HEK293 (cell line): ENCODE measurements around the gene CAPN5.
"Not testable (repeated sequence)": the region's sequence is repeated elsewhere in the genome, so short reads cannot be mapped to it uniquely, and the experiment has no call there.

Experiments
- CTCF ChIA-PET: fragments of 350-600 bp; formaldehyde crosslinking; extraction: SDS; loops from one replicate; lab custom pipeline; 2021; ENCODE audit warnings: antibody characterized with exemption; lab: Yijun Ruan, JAX
- POLR2A ChIA-PET: fragments of 300-600 bp; formaldehyde crosslinking; extraction: SDS; loops from one replicate; lab custom pipeline; 2020; ENCODE audit warnings: antibody characterized with exemption, inconsistent platforms; lab: Yijun Ruan, JAX
- H3K27ac ChIP-seq: fragments of 200-500 bp; sonication (Bioruptor generic); 2 replicates; pipeline ENCODE4 v1.5.1; 2014; ENCODE audit warnings: low read depth, low read length, control low read depth, inconsistent platforms; ENCODE audit errors: extremely low read depth
- H3K36me3 ChIP-seq, 2 experiments: fragments of 200-500 bp in 1 of 2; sonication (Bioruptor generic) in 1 of 2; 1 replicate in 1 of 2; 2 replicates in 1 of 2; pipeline ENCODE4 v1.5.1; 2014 to 2017; ENCODE audit warnings: inconsistent platforms in 2 of 2, low read length in 2 of 2; ENCODE audit not compliant: control insufficient read depth in 2 of 2, insufficient read depth in 1 of 2
- H3K4me1 ChIP-seq: fragments of 200-500 bp; sonication (Bioruptor generic); 2 replicates; pipeline ENCODE4 v1.5.1; 2014; ENCODE audit warnings: mild to moderate bottlenecking, low read length, inconsistent platforms; ENCODE audit not compliant: control insufficient read depth, insufficient read depth
- H3K4me3 ChIP-seq: 2 replicates; pipeline ENCODE4 v1.5.1; 2011; ENCODE audit warnings: low read depth, mild to moderate bottlenecking, control low read depth, low read length, moderate library complexity
- H3K9me3 ChIP-seq: fragments of 200-500 bp; sonication (Bioruptor generic); 2 replicates; pipeline ENCODE4 v1.5.1; 2014; ENCODE audit warnings: low read depth, low read length, inconsistent platforms; ENCODE audit not compliant: control insufficient read depth, insufficient read depth
- AEBP2 ChIP-seq: fragments of 450-650 bp; formaldehyde crosslinking; IDR thresholded peaks from 2 replicates; pipeline ENCODE4 v1.5.1; 2016; ENCODE audit warnings: missing biosample characterization, missing genetic modification characterization, borderline replicate concordance
- SP7 ChIP-seq: fragments of 450-650 bp; formaldehyde crosslinking; IDR thresholded peaks from 2 replicates; pipeline ENCODE4 v1.5.1; 2016; ENCODE audit warnings: missing biosample characterization, missing genetic modification characterization
- YY1 ChIP-seq: fragments of 450-650 bp; formaldehyde crosslinking; IDR thresholded peaks from 2 replicates; pipeline ENCODE4 v1.5.1; 2018; ENCODE audit warnings: missing biosample characterization, missing genetic modification characterization
- ZFP41 ChIP-seq: fragments of 450-650 bp; formaldehyde crosslinking; IDR thresholded peaks from 2 replicates; pipeline ENCODE4 v1.5.1; 2016; ENCODE audit warnings: missing biosample characterization, missing genetic modification characterization, borderline replicate concordance
- ZNF146 ChIP-seq: fragments of 450-650 bp; formaldehyde crosslinking; IDR thresholded peaks from 2 replicates; pipeline ENCODE4 v1.5.1; 2016; ENCODE audit warnings: missing biosample characterization, missing genetic modification characterization
- ZNF148 ChIP-seq: fragments of 450-650 bp; formaldehyde crosslinking; IDR thresholded peaks from 2 replicates; pipeline ENCODE4 v1.5.0; 2017; ENCODE audit warnings: missing biosample characterization, missing genetic modification characterization, borderline replicate concordance
- ZNF362 ChIP-seq: fragments of 450-650 bp; formaldehyde crosslinking; IDR thresholded peaks from 2 replicates; pipeline ENCODE4 v1.5.1; 2016; ENCODE audit warnings: missing biosample characterization, missing genetic modification characterization
- ZNF391 ChIP-seq: fragments of 450-650 bp; formaldehyde crosslinking; IDR thresholded peaks from 2 replicates; pipeline ENCODE4 v1.5.1; 2016; ENCODE audit warnings: low read depth, missing biosample characterization, missing genetic modification characterization, borderline replicate concordance
- ZNF596 ChIP-seq: fragments of 450-650 bp; IDR thresholded peaks from 2 replicates; pipeline ENCODE4 v1.5.0; 2018; ENCODE audit warnings: missing biosample characterization, mild to moderate bottlenecking, missing genetic modification characterization, moderate library complexity
- ZNF639 ChIP-seq: fragments of 450-650 bp; formaldehyde crosslinking; IDR thresholded peaks from 2 replicates; pipeline ENCODE4 v1.5.1; 2016; ENCODE audit warnings: missing biosample characterization, missing genetic modification characterization
- ZNF768 ChIP-seq: fragments of 450-650 bp; formaldehyde crosslinking; IDR thresholded peaks from 2 replicates; pipeline ENCODE4 v1.5.1; 2018; ENCODE audit warnings: missing biosample characterization, mild to moderate bottlenecking, missing genetic modification characterization
- ZSCAN16 ChIP-seq: fragments of 450-650 bp; formaldehyde crosslinking; IDR thresholded peaks from 2 replicates; pipeline ENCODE4 v1.5.1; 2016; ENCODE audit warnings: missing biosample characterization, missing genetic modification characterization
- TF ChIP-seq, protein P1 (sequence below): fragments of 450-650 bp; formaldehyde crosslinking; IDR thresholded peaks from 2 replicates; pipeline ENCODE4 v1.5.1; 2016; ENCODE audit warnings: missing biosample characterization, missing genetic modification characterization, borderline replicate concordance
- TF ChIP-seq, protein P2 (sequence below): fragments of 450-650 bp; formaldehyde crosslinking; IDR thresholded peaks from 2 replicates; pipeline ENCODE4 v1.5.1; 2016; ENCODE audit warnings: missing biosample characterization, missing genetic modification characterization

CAPN5 gene

GRCh38 chr11:77047007-77047927 is 19.5 kb upstream of the CAPN5 start (continued):
- TF ChIP-seq, protein P1, sequence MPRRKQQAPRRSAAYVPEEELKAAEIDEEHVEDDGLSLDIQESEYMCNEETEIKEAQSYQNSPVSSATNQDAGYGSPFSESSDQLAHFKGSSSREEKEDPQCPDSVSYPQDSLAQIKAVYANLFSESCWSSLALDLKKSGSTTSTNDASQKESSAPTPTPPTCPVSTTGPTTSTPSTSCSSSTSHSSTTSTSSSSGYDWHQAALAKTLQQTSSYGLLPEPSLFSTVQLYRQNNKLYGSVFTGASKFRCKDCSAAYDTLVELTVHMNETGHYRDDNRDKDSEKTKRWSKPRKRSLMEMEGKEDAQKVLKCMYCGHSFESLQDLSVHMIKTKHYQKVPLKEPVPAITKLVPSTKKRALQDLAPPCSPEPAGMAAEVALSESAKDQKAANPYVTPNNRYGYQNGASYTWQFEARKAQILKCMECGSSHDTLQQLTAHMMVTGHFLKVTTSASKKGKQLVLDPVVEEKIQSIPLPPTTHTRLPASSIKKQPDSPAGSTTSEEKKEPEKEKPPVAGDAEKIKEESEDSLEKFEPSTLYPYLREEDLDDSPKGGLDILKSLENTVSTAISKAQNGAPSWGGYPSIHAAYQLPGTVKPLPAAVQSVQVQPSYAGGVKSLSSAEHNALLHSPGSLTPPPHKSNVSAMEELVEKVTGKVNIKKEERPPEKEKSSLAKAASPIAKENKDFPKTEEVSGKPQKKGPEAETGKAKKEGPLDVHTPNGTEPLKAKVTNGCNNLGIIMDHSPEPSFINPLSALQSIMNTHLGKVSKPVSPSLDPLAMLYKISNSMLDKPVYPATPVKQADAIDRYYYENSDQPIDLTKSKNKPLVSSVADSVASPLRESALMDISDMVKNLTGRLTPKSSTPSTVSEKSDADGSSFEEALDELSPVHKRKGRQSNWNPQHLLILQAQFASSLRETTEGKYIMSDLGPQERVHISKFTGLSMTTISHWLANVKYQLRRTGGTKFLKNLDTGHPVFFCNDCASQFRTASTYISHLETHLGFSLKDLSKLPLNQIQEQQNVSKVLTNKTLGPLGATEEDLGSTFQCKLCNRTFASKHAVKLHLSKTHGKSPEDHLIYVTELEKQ (tag by site-specific recombination): no peak
- TF ChIP-seq AEBP2: no peak
- no peak for TF ChIP-seq ZNF391

DNA sequence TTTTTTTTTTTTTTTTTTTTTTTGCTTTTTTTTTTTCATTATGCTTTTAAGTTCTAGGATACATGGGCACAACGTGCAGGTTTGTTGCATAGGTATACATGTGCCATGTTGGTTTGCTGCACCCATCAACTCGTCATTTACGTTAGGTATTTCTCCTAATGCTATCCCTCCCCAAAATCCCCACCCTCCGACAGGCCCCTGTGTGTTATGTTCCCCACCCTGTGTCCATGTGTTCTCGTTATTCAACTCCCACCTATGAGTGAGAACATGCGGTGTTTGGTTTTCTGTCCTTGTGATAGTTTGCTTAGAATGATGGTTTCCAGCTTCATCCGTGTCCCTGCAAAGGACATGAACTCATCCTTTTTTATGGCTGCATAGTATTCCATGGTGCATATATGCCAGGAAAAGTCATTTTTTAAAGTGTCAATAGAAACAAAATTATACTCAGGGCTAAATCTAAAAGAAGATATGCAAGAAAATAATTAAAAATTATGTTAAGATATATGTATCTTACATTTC is 18.8 kb upstream of the CAPN5 start:
- 0 out of 2 replicates have a peak, but pooled peaks have one; percentile 2 for TF ChIP-seq ZNF639
- peak; percentile 10 for TF ChIP-seq ZNF362
- TF ChIP-seq ZNF146 (tag by site-specific recombination): peak; percentile 90
- TF ChIP-seq, all 188 proteins: peak for 3; not testable (repeated sequence) for 185
- not testable (repeated sequence) for H3K4me1 ChIP-seq, H3K9me3 ChIP-seq, H3K36me3 ChIP-seq, H3K4me3 ChIP-seq, H3K27ac ChIP-seq
- ChIA-PET CTCF (interaction anchor here (0.6 to 4.4 kb wide), 30 partner anchors 10 to 1475 kb away, joined by 3 to 61 read pairs (median 4); partner anchors contain the start of gene CAPN5), POLR2A (interaction anchor here (0.6 to 1.4 kb wide), 5 partner anchors 19 to 531 kb away, joined by 3 to 4 read pairs (median 4); partner anchors contain the start of gene CAPN5)

DNA sequence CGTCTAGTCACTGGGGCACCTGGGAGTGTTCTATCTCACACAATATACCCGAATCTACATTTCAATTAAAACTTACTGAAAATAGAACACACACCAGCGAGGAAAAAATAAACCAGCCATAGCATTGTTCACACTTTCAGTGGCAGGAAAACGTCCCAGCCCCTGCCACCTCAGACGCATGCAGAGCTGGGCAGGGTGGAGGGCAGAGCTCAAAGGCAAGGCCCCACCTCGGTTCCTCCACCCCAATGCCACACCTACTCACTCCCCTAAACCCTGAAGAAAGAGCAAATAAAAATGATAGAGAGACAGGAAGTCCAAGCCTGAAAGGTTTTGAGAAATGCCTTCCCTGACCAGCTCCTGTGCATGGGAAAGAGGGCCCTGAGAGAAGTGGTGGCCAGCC is 17.7 kb upstream of the CAPN5 start:
- TF ChIP-seq ZFP41 (tag by site-specific recombination) (no peak), ZSCAN16 (tag by site-specific recombination) (no peak), YY1 (tag by site-specific recombination) (no peak), ZNF768 (no peak), ZNF596 (tag by site-specific recombination) (no peak), SP7 (tag by site-specific recombination) (no peak), ZNF148 (tag by site-specific recombination) (no peak)
- TF ChIP-seq, protein P2, sequence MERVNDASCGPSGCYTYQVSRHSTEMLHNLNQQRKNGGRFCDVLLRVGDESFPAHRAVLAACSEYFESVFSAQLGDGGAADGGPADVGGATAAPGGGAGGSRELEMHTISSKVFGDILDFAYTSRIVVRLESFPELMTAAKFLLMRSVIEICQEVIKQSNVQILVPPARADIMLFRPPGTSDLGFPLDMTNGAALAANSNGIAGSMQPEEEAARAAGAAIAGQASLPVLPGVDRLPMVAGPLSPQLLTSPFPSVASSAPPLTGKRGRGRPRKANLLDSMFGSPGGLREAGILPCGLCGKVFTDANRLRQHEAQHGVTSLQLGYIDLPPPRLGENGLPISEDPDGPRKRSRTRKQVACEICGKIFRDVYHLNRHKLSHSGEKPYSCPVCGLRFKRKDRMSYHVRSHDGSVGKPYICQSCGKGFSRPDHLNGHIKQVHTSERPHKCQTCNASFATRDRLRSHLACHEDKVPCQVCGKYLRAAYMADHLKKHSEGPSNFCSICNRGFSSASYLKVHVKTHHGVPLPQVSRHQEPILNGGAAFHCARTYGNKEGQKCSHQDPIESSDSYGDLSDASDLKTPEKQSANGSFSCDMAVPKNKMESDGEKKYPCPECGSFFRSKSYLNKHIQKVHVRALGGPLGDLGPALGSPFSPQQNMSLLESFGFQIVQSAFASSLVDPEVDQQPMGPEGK (tag by site-specific recombination): no peak
- CTCF ChIA-PET: interaction anchor here (1.1 to 4.4 kb wide), 3 partner anchors 14 to 42 kb away, joined by 3 to 61 read pairs (median 14); no protein-coding TSS in a partner anchor

More for the DNA sequence above, 17.7 kb upstream of the CAPN5 start:
- Histone ChIP-seq H3K4me3 (no peak overlapping the region), H3K4me1 (no peaks in the 10 kb centered on the region), H3K9me3 (no peaks in the 10 kb centered on the region), H3K27ac (no peak overlapping the region), H3K36me3 (no peaks in the 10 kb centered on the region)
- POLR2A ChIA-PET: no interaction called here
